Panc1 (cell line): ENCODE measurements around the gene NCBP2L. TPM values are rescaled to one million over a fixed set of nuclear protein-coding genes. Genes with fewer than 3 reads are reported as not detected.

Experiments
- ATAC-seq: fragments of 200-7000 bp; cut with Tn5 transposase; 2 replicates; pipeline ENCODE4 v1.9.1; 2020; ENCODE audit warnings: mild to moderate bottlenecking, moderate library complexity
- BruUV-seq: library from RNA; stranded (reverse); fragments of 400-500 nt; replicated peaks from 2 replicates; lab custom pipeline; 2021; lab: Mats Ljungman, UMichigan
- CTCF ChIA-PET: fragments of 300-600 bp; sonication (Branson Sonifier 250); formaldehyde crosslinking; loops from one replicate; lab custom pipeline; 2022; ENCODE audit warnings: antibody characterized with exemption; lab: Charles Lee
- POLR2A ChIA-PET: fragments of 300-600 bp; sonication (Branson Sonifier 250); formaldehyde crosslinking; loops from one replicate; lab custom pipeline; 2022; ENCODE audit warnings: antibody characterized with exemption; lab: Charles Lee
- DNase-seq: peaks from one replicate; pipeline ENCODE4 v3.0.0-alpha.2; 2010; ENCODE audit warnings: low read depth, low spot score
- H3K27ac ChIP-seq: 2 replicates; pipeline ENCODE4 v1.5.1; 2011; ENCODE audit warnings: mild to moderate bottlenecking, low read length, inconsistent platforms
- H3K27me3 ChIP-seq: fragments of 200-500 bp; sonication (Bioruptor generic); 2 replicates; pipeline ENCODE4 v1.6.0; 2014; ENCODE audit warnings: low read length, inconsistent platforms; ENCODE audit not compliant: control insufficient read depth, insufficient read depth
- H3K36me3 ChIP-seq: fragments of 200-500 bp; sonication (Bioruptor generic); 2 replicates; pipeline ENCODE4 v1.5.1; 2014; ENCODE audit warnings: inconsistent platforms, mild to moderate bottlenecking, low read length, moderate library complexity; ENCODE audit not compliant: control insufficient read depth, insufficient read depth
- H3K4me1 ChIP-seq: 2 replicates; pipeline ENCODE4 v1.5.1; 2011; ENCODE audit warnings: inconsistent platforms, mild to moderate bottlenecking, low read length, moderate library complexity; ENCODE audit not compliant: control insufficient read depth, insufficient read depth
- H3K4me3 ChIP-seq, 2 experiments: 2 replicates each; pipeline ENCODE4 v1.5.1; 2011 to 2012; ENCODE audit warnings: low read depth in 2 of 2, low read length in 2 of 2, mild to moderate bottlenecking in 2 of 2, inconsistent platforms in 1 of 2, moderate library complexity in 1 of 2
- H3K9me3 ChIP-seq: fragments of 200-500 bp; sonication (Bioruptor generic); 2 replicates; pipeline ENCODE4 v1.5.1; 2014; ENCODE audit warnings: low read depth, mild to moderate bottlenecking, inconsistent platforms, low read length, moderate library complexity; ENCODE audit not compliant: control insufficient read depth, insufficient read depth
- POLR2AphosphoS5 ChIP-seq: IDR thresholded peaks from 2 replicates; pipeline ENCODE4 v1.6.1; 2012; ENCODE audit warnings: mild to moderate bottlenecking, low read depth, low read length, moderate library complexity
- REST ChIP-seq, 2 experiments: IDR thresholded peaks; 2 replicates each; pipeline ENCODE4 v1.6.1; 2011 to 2012; ENCODE audit warnings: low read depth in 2 of 2, control low read depth in 1 of 2, low read length in 1 of 2, mild to moderate bottlenecking in 1 of 2, moderate library complexity in 1 of 2; ENCODE audit not compliant: insufficient read depth in 1 of 2
- SIN3A ChIP-seq: IDR thresholded peaks from 2 replicates; pipeline ENCODE4 v1.6.1; 2012; ENCODE audit warnings: low read depth, mild to moderate bottlenecking, low read length, moderate library complexity, borderline replicate concordance; ENCODE audit not compliant: insufficient read depth
- TCF7L2 ChIP-seq: IDR thresholded peaks from 2 replicates; pipeline ENCODE4 v1.6.1; 2011; ENCODE audit warnings: mild to moderate bottlenecking, low read depth, low read length, inconsistent platforms
- in situ Hi-C: cut with HindIII; loops from 2 replicates; pipeline ENCODE4 v1.10.0; 2016; ENCODE audit warnings: low sequenced_read_pairs, low pct_unique_long_range_greater_than_20kb
- intact Hi-C: fragments of 100-400 bp; cut with micrococcal nuclease; formaldehyde crosslinking; loops from one replicate; pipeline ENCODE4 v1.10.0; 2022; ENCODE audit not compliant: unreplicated experiment
- total RNA-seq: library from RNA; stranded (reverse); gene quantifications from one replicate; pipeline ENCODE4 v1.2.1, GENCODE V29; 2021; ENCODE audit not compliant: unreplicated experiment
- TF ChIP-seq, protein P1 (sequence below): fragments of 450-650 bp; IDR thresholded peaks from 2 replicates; pipeline ENCODE4 v1.5.1; 2017; ENCODE audit warnings: mild to moderate bottlenecking

Gene NCBP2L
- total RNA-seq, 1 experiment from 2014 or later: not detected

DNA sequence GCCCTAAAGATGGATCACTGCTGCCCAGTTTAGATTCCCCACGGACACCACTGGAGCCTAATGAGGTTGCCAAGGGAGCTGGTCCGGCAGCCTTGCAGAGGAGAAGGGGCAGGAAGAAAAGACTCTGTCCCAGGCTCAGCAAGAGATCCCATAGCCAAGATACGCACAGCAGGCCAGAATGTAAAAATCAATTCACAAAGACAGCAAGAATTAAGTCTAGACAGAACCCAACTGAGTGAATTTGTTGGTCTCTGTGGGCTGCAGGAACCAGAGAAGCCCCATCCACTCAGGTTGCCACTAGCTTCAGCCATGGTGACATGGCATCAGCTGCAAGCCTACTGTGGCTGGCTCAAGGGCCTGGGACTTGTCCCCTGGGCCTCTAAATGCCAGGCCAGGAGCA, 24.8 kb upstream of the NCBP2L start:
- no peaks in the 10 kb centered on the region for H3K36me3 ChIP-seq
- H3K27me3 ChIP-seq: no peaks in the 10 kb centered on the region
- no peak overlapping the region for H3K4me3 ChIP-seq
- no peaks in the 10 kb centered on the region for H3K4me1 ChIP-seq
- TF ChIP-seq, protein P1, sequence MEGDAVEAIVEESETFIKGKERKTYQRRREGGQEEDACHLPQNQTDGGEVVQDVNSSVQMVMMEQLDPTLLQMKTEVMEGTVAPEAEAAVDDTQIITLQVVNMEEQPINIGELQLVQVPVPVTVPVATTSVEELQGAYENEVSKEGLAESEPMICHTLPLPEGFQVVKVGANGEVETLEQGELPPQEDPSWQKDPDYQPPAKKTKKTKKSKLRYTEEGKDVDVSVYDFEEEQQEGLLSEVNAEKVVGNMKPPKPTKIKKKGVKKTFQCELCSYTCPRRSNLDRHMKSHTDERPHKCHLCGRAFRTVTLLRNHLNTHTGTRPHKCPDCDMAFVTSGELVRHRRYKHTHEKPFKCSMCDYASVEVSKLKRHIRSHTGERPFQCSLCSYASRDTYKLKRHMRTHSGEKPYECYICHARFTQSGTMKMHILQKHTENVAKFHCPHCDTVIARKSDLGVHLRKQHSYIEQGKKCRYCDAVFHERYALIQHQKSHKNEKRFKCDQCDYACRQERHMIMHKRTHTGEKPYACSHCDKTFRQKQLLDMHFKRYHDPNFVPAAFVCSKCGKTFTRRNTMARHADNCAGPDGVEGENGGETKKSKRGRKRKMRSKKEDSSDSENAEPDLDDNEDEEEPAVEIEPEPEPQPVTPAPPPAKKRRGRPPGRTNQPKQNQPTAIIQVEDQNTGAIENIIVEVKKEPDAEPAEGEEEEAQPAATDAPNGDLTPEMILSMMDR: no peak
- no peak for TF ChIP-seq REST (IDR thresholded peaks at IDR 0.05; ENCODE audit: insufficient read depth in 1 of 2, low read depth in 2 of 2, low read length in 1 of 2)
- TF ChIP-seq POLR2AphosphoS5: no peak
- TF ChIP-seq TCF7L2: no peak
- TF ChIP-seq SIN3A: no peak
- CTCF ChIA-PET: no interaction called here
- in situ Hi-C loops: no loop called here
- H3K27ac ChIP-seq: no peak overlapping the region
- no peak for DNase-seq
- BruUV-seq: no TSS peak
- POLR2A ChIA-PET: no interaction called here
- intact Hi-C loops: no loop called here
- H3K9me3 ChIP-seq: no peaks in the 10 kb centered on the region
- ATAC-seq: no peak

GRCh38 chrX:107753187-107753586, 24.3 kb upstream of the NCBP2L start:
- POLR2A ChIA-PET: no interaction called here
- no TSS peak for BruUV-seq
- TF ChIP-seq REST (IDR thresholded peaks at IDR 0.05; ENCODE audit: insufficient read depth in 1 of 2, low read depth in 2 of 2, low read length in 1 of 2) (no peak), TCF7L2 (no peak), SIN3A (no peak), POLR2AphosphoS5 (no peak)
- TF ChIP-seq, protein P1: no peak
- Histone ChIP-seq H3K36me3 (no peaks in the 10 kb centered on the region), H3K9me3 (no peaks in the 10 kb centered on the region), H3K27ac (no peak overlapping the region), H3K4me1 (no peaks in the 10 kb centered on the region), H3K27me3 (no peaks in the 10 kb centered on the region), H3K4me3 (no peak overlapping the region)
- DNase-seq: no peak
- CTCF ChIA-PET: no interaction called here
- in situ Hi-C loops (no loop called here), intact Hi-C loops (no loop called here)
- no peak for ATAC-seq
